Forelimb muscle (tissue), 1 donor: ENCODE results near the gene URB1. TPM values are rescaled to one million over a fixed set of nuclear protein-coding genes. Genes with fewer than 3 reads are reported as not detected.
"Not testable (repeated sequence)": the region's sequence is repeated elsewhere in the genome, so short reads cannot be mapped to it uniquely, and the experiment has no call there.

Experiments
- DNase-seq: peaks from one replicate; pipeline ENCODE4 v3.0.0-alpha.2; 2013; ENCODE audit warnings: low read depth
- polyA plus RNA-seq: library from polyadenylated mRNA; unstranded; fragments of 120-200 nt; gene quantifications from one replicate; pipeline ENCODE4 v1.2.1, GENCODE V29; 2013; ENCODE audit not compliant: insufficient read length

Gene URB1
- polyA plus RNA-seq, 1 donor = 12.4 TPM

DNA sequence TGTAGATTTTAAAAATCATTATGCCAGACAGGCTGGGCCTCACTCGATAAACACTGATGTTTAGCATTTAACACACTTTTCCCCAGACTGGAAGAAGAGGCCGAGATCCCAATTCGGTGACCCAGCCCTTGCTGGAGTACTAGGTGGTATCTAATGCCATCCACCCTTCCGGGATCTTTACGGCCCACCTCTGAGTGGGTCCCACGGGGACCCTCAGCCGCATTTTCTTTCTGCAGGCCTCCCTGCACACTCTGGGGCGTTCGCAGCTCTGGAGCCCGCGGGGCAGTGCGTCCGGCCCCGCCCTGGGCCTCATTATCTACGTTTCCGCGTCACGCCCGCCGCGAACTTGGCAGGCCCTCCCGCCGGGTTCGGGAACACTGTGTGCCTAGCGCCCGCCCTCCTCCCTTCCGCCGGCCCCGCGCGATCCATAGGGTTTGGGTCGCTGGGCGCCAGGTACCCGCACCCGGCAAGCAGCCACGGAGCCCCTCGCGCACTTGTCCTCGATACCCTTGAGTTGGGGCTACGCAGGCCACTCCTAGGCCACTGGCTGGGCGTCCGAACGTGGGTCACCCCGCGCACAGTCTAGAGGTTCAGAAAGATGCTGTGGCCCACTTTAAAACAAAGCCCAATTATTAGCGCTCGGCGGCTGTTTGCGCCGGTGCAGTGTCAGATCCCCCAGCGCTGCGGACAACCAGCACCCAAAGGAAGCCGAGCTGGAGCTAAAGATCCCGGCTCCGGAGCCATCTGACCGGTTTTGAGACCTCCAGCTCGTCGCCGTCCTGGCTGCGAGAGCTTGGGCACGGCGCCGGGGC lies 18.7 kb upstream of the URB1 start:
- DNase-seq = no peak

DNA sequence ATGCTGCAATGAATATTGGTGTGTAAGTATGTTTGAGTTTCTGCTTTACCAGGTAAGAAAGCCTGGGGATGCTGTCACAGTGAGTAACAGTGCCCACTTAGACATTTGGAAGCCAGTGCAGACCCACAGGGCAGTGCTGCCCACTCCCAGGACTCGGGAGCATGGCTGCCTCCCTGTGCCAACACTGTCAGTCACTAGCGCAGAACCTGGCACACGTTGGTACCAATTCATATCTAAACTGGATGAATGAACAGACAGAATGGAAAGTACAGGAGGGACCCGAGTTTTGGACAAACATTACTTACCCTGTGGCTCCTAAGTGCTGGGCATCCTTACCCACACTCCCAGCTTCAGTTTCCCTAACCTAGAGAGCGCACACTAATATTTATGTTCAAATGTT lies 18.1 kb upstream of the URB1 start:
- no peak for DNase-seq

DNA sequence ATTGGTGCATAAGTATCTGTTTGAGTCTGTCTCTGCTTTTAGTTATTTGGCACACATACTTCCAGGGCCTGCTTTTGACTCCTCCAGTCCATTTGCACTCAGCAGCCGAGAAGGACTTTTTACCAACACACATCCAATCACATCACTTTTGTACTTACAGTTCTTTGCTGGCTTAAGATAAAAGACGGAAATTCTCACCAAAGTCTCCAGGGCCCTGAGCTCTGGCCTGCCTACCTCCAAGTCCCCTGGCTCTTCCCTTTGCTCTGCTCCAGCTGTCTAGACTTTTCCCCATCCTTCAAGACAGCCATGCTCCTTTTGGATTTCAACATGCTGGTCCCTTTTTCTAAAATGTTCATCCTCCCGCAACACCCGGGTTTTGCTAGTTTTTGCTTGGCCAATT lies 17.5 kb upstream of the URB1 start:
- no peak for DNase-seq

GRCh38 chr21:32406405-32406804 lies 13.6 kb upstream of the URB1 start:
- no peak for DNase-seq

GRCh38 chr21:32403201-32403777 lies 10.5 kb upstream of the URB1 start:
- DNase-seq = no peak

- DNase-seq = no peak
These were observed 827 bp upstream of the URB1 start for GRCh38 chr21:32393677-32394001.

- DNase-seq = no peak
These were observed 423 bp downstream of the URB1 start for GRCh38 chr21:32392299-32392879.

- no peak for DNase-seq
These were observed 1.1 kb downstream of the URB1 start for GRCh38 chr21:32391755-32392154.

DNA sequence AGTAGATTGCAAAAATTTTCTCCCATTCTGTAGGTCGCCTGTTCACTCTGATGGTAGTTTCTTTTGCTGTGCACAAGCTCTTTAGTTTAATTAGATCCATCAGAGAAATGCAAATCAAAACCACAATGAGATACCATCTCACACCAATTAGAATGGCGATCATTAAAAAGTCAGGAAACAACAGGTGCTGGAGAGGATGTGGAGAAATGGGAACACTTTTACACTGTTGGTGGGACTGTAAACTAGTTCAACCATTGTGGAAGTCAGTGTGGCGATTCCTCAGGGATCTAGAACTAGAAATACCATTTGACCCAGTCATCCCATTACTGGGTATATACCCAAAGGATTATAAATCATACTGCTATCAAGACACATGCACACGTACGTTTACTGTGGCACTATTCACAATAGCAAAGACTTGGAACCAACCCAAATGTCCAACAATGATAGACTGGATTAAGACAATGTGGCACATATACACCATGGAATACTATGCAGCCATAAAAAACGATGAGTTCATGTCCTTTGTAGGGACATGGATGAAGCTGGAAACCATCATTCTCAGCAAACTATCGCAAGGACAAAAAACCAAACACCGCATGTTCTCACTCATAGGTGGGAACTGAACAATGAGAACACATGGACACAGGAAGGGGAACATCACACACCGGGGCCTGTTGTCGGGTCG lies 2.1 kb downstream of the URB1 start:
- DNase-seq = not testable (repeated sequence)

- no peak for DNase-seq
These were observed 3.3 kb downstream of the URB1 start for GRCh38 chr21:32389337-32390015.

GRCh38 chr21:32388306-32388705 lies 4.5 kb downstream of the URB1 start:
- DNase-seq = no peak

- no peak for DNase-seq
These were observed 5.7 kb downstream of the URB1 start for GRCh38 chr21:32387151-32387550.

DNA sequence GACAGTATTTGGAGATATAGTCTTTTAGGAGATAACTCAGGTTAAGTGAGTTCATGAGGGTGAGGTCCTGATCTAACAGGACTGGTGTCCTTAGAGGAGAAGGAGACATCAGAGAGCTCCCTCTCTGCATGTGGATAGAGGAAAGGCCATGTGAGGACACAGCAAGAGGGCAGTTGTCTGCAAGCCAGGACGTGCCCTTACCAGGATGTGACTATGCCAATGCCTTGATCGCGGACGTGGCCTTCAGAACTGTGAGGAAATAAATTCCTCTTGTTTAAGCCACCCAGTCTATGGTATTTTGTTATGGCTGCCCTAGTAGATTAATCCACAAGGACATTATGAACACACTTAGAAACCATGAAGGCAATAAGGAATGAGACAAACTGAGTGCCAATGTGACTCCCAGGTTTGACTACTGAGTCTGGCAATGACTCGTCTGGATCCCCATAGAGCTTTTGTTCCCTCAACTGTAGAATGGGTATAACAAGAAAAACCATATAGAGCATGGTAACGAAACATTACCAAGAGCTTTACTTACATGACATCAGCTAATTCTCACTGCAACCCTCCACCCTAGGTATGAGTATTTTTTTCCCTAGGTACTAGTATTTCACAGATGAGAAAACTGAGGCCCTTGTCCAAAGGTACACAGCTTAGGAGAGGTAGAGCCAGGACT lies 6.5 kb downstream of the URB1 start:
- no peak for DNase-seq

GRCh38 chr21:32383812-32384211 lies 9.0 kb downstream of the URB1 start:
- DNase-seq = no peak

- no peak for DNase-seq
These were observed 10.6 kb downstream of the URB1 start for GRCh38 chr21:32382108-32382644.

GRCh38 chr21:32381571-32381970 lies 11.2 kb downstream of the URB1 start:
- DNase-seq = no peak

GRCh38 chr21:32380940-32381339 lies 11.9 kb downstream of the URB1 start:
- no peak for DNase-seq

DNA sequence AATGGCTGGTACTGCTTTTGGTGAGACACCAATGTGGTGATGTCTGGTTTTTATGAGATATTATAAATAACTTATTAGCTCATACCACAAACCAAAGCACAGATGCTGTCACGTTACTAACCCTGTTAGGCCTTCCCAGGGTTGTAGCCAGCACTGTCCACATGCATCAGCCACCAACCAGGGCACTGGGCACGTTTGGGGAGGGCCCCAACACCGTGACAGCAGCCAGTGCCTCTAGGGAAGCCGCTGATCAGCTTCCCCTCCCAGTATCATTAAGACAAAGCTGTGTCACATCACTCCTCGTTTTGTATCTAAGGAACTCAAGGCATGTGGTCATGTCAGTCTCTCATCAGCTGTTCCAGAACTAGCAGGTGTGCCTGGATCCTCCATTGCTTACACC lies 13.9 kb downstream of the URB1 start:
- DNase-seq = no peak

DNA sequence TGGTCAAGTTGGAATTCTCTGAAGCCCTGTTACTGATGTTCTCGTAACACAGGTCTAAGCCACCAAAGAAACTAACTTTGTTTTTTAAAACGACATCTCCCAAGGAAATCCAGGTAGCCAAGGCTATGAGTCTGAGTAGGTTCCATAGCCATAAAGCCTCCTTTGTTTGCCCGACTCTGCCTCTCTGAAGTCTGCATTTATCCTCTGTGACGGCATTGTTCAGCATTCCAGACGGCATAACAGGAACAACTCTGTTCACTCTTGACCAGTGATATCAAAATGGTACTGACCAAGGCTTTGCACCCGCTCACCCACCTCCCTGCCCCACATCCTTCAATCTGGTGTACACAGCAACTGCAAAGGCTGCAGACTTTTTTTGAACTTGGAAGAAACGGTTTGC lies 14.8 kb downstream of the URB1 start:
- DNase-seq = no peak

GRCh38 chr21:32377506-32377905 lies 15.3 kb downstream of the URB1 start:
- no peak for DNase-seq

DNA sequence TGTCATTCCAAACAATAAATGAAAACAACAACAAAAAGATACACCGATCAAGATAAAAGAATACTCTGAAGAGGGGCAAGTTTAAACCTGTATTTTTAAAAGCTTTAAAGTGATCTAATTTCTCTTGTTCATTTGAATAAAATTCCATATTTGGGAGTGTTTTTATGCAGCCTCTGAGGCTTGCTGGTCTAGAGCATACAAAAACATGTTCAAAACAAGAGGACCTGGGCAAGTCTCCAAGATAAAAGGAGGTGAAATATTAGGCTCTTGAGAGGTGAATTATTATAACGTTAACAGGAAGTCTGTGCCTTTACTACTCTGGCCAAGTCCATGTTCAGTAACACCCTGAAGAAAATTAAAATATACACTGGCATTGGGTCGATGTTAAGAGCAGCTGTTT lies 20.1 kb downstream of the URB1 start:
- no peak for DNase-seq
